GM21360 (cell line): Measurements from ENCODE around the gene BPIFB2.

Experiments
- ATAC-seq: cut with Tn5 transposase; IDR thresholded peaks from one replicate; pipeline ENCODE4 v1.9.1; 2021; ENCODE audit warnings: mild to moderate bottlenecking, moderate library complexity; ENCODE audit not compliant: unreplicated experiment

Gene BPIFB2

DNA sequence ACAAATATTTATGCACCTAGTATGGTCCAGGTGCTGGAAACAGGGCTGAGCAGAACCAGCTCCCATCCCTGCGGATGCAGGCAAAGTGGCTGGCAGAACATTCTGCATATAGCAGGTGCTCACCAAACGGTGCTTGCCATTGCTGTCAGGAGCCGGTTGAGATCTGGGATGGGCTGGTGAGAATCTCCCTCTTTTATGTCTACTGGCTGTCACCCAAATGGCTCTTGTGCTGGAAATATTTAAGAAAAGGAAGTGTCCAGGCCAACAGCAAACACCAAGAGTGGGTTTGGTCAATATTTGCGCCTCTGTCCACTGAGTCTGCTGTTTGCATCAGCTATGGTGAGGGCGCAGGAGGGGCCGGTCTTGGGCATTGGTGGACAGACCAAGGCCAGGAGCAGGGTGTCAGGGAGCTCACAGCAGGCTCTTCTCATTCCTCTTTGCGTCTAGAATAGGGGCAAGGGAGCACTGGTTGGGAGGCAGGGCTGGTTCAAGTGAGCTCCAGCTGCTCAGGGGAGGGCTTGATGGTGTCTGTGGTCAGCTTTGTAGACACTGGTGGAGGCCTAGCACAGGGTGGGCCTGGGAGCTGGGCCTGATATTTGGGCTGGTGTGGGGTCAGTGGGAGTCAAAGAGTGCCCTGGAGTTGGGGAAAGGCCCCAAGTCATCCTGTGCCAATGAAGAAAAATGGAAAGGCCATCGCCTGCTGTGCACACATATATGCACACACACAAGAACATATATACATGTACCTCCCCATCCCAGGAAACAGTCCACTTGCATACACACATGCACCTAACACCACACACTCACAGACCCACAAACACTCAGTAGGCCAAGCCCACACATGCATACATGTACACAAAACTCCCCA lies 1.4 kb upstream of the BPIFB2 start:
- no peak for ATAC-seq

DNA sequence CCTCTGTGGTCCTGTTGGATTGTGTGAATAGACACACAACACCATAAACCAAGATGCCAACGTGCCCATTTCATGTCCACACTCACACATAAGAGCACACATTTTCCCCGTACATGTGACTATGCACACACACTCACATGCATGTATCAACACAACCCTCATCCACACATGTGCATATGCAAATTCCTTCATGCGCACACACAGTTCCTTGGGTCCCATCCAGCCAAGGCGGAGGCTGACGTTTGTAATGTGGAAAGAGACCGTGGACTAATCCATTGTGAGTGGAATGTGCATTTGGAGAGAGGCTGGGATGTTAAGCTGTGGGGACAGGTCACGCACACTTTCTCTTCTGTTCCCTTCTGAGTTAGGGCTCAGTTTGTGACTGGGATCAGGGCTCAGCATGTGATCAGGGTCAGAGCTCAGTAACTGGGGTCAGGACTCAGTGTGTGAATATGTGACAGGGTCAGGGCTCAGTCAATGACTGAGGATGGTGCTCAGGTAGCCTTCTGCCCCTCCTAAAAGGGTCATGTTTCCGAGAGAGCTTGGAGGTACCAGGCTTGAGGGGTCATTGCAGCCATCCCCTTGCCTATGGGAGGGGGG lies 628 bp upstream of the BPIFB2 start:
- ATAC-seq, result no peak

DNA sequence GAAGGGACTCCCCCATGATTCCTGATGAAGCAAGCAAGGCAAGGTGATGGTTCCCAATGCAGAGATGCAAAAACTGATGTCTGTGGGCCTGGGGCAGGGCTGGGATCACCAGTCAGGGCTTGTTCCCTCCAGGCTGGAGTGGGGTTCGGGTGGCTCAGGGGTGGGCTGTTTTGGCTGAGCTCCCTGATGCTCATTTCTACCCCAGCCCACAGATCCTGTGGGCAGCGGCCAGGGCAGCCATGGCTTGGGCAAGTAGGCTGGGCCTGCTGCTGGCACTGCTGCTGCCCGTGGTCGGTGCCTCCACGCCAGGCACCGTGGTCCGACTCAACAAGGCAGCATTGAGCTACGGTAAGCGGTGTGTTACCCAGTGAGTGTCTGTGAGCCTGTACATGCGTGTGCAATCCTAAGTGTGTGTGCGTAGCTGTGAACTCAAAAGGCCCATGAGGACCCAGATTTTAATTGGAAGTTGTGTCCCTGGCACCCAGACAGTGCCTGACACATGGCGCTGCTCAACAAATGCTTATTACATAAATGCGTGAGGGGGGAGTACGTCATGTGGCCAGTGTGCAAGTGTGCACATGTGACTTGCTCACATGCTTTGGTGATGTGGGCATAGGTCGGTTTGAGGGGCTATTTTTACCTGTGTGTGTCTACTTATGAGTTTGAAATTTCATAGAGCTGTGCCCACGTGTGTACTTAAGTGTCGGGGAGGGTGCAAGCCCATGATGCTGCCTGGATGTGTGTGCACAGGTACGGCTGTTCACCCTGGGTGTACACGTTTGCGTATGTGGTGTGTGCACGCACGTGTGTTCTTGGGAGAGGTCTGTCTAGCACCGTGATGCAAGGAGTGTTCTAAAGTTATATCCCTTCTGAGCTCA lies 1.1 kb downstream of the BPIFB2 start:
- ATAC-seq, result no peak

DNA sequence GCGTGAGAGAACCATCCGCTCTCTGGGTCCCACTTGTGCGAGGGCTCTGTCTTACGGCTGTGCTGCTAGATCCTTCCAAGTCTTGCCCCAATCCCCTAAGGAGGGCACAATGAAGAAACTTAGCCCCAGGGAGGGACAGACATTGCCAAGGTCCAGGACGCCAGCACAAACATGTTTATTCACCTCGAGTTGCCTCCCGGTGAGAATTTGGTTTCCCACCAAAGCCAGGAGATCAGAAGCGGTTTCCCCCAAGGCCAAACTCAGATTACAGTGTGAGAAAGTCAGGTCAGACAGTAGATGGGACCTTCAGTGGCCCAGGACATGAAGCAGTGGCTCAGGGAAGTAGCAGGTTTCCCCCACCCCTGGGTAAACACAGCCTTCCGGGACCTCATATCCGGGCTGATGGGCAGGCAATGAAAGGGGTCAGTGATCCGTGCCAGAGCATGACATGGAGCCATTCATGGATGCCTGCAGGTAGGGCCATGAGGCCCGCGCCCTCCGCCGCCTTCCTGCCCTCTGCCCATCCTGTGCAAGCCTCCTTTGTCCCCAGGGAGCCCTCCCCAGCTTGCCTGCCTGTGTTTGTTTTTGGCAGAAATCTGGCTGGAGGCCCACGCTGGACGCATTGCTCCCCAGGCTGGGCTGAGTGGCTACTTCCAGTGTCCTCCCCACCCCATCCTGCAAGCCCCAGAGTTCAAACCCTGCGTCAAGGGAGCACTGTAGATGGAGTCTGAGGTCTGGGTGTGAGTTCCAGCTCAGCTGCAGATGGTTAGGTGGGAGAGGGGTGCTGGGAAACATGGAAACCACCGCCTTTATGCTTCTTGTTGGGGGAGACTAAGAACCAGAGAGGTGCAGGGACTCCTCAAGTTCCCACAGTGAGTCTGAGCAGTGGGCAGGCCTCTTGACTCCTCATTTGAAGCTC lies 2.0 kb downstream of the BPIFB2 start:
- no peak for ATAC-seq

DNA sequence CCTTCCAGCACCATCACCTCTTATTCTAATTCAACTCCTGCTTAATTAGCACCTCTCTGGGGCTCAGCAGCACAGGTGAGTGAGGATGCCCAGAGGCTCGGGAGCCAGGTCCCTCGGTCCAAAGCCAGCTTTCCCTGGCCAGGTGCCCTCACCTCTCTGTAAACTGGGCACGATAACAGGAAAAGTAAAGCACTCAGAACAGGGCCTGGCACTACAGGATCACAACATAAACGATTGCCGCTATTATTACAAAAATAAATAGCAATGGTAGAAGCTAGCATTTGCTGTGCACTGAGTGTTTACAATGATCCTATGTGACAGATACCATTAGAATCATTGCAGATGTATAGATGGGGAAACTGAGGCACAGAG lies 2.6 kb downstream of the BPIFB2 start:
- no peak for ATAC-seq

DNA sequence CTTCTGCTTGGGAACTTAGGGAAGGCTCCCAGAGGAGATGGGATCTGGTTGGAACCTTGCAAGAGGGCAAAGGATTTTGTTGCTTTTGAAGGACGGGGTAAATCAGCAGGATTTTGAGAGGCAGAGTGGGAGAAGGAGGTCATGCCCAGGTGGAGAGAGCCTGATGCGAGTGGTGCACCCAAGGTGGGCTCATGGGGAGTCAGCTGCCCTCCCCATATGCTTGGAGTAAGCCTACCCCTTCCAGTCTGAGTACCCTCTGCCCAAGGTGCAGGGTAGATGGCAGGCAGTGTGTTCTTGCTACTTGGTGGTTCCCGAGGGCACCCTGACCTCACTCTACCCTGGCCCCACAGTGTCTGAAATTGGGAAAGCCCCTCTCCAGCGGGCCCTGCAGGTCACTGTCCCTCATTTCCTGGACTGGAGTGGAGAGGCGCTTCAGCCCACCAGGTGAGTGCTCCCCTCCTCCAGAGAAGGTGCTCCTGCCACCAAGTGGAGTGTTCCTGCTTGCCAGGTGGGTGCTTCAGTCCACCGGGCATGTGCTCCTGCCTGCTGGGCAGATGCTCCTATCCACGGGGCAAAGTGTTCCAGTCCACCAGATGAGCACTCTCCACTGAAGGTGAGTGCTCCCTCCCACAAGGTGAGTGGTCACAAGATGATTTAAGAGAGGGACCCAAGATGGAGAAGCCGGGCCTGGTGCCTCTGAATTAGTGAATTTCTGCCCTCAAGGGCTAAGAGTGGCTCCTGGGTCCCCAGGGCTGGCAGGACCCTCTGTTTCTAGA lies 3.4 kb downstream of the BPIFB2 start:
- ATAC-seq, result no peak

DNA sequence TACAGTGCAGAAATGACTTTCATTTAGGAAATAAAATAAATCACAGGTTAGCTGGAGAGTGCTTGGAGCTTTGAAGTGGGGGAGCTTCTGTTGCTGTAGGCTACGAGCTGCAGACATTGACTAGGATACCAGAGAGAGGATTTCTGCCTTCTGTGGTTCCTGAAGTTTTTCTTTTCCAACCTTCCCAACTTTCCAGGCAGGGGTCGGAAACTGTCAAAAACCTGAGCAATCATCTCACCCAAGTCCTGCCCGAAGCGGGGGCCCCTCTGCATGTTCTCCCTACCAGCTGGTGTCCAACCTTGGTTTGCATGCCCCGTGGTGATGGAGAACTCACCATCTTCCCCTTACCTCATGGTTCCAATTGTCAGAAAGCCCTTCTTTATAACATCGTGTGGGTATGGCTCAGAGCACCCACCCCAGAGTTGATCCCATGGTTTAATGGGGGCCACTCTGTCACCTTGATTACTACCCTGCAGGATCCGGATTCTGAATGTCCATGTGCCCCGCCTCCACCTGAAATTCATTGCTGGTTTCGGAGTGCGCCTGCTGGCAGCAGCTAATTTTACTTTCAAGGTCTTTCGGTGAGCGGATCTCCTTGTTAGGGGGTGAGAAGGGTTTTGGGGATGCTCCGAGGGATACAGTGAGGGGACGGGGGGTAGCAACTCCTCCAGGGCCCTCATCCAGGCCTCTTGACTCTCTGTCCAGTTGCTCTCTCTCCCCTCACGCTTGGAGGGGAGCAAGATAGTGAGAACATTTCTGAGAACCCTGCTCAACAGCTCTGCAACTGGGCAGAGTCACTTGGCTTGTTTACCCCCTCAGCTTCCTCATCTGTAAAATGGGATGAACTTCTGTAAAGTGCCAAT lies 5.1 kb downstream of the BPIFB2 start:
- no peak for ATAC-seq

DNA sequence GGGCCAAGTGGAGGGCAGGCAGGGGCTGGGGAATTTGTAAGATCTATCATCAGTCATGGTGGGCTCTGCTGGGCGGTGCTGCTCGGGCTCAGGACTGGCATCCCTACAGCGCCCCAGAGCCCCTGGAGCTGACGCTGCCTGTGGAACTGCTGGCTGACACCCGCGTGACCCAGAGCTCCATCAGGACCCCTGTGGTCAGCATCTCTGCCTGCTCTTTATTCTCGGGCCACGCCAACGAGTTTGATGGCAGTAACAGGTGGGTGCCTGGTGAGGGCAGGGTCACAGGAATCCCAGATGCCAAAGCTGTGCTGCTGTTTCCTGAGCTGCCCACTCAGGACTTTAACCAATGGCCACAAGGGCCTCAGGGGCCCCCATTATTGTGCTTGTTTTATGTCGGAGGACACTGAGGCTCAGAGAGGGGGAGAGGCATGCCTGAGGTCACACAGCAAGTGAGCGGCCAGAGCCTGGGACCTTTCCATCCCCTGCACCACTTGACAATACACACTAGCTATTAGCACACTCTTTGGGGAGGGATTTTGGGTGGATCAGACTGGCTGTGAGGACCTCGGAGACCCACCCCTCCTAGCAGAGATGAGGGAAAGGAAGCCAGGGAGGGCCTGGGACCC lies 6.3 kb downstream of the BPIFB2 start:
- no peak for ATAC-seq

DNA sequence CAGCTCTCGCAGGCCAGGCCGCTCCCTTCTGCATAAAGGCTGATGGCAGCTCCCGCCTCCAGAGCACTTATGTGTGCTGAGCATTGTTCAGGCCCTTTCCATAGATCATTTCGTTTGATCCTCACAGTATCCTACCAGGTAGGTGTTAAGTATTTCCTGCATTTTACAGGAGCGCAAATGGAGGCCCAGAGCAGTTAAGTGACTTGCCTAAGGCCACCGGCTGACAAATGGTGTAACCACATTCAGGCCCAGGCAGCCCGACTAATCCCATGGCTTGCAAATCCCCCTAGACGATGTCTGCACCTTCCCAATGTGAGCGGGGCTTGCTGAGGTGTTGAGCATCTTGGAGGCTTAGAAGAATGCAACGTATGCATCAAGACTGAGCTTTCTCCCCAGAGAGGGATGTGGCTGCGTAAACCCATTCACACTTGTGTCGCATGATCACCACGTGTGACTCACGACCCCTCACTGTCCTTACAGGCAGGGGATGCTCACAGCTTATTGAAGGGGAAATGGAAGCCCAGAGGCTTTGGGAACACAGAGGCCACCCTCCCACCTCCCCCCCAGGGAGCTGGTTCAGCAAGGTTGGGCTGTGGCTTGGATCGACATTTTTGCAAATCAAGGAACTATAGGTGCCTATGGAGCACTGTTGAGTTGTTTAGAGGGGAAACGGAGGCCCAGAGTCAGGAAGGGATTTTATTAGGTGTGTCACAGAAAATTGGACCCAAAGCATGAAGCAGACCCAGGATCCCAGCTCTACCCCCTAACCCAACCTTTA lies 7.0 kb downstream of the BPIFB2 start:
- no peak for ATAC-seq

DNA sequence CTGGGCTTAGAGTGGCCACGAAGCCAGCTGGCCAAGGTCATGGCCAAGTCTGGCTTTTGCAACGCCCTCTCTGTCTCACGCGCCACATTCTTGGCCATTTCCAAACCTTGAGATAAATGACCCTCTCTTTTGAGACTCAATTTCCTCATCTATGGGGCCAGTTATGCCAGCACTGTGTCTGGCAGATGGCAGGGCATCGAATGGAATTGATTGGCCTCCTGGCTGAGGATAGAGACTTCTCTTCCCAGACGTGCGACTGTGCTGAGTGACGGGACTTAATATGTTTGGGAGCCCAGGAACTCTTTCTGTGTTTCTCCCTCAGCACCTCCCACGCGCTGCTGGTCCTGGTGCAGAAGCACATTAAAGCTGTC lies 7.6 kb downstream of the BPIFB2 start:
- no peak for ATAC-seq

DNA sequence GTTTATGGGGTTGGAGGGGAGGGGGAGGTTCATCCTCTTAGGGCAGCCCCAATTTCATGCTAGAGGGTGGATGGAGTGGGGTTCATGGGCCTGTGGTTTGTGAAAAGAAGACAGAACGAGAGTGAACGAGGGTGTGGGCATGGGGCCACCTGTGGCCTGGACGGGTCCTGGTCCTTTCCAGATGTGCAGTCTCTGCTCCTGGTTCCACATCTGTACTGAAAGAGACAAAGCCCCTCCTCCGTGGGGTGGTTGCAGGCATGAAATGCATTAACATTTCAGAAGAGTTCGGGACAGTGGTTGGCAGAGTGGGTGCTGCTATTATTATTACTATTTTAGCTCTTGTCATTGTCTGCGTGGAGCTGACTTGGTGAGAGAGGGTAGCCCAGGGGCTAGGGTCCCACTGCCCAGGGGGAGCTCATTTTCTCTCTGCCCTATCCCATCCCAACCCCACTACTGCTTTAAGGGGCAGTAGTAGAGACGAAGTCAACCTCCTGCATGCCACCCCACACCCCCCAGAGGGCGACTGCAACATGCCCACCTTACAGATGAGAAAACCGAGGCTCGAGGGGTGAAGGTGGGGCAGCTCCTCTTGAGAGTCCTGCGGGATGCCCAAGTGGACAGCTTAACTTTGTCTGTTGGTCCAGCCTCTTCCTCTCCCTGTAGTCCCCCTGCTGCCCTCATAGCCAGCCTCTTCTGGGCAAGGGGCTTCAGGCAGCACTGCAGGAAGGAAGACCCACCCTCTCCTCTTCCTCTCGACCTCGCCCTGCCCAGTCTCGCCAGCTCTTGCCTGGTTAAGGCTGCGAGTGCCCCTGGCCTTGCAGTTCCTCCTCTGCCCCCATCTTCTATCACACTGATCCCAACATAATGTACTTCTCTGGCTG lies 8.4 kb downstream of the BPIFB2 start:
- no peak for ATAC-seq

DNA sequence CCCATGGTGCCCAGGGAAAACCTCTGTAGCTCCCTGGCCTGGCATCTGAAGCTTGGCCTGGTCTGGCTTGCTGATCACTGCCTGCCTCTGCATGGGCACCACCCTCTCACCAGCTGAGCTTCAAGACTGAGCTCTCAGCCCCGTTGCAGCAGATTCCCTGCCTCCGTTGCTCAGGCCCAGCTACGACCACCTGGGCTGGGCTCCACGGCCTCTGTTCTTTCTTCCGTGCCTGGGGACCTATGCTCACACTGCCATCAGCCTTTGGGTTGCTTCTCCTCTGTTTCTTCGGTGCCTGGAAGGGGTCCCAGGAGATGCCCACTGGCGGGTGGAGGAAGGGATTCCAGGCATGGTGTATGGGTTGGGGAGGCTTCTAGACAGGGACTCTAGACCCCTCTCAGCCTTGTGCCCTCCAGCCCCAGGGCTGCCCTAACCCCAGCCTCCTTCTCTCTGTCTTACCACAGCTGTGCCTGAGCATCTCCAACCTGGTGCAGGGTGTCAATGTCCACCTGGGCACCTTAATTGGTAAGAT lies 9.1 kb downstream of the BPIFB2 start:
- ATAC-seq, result no peak

DNA sequence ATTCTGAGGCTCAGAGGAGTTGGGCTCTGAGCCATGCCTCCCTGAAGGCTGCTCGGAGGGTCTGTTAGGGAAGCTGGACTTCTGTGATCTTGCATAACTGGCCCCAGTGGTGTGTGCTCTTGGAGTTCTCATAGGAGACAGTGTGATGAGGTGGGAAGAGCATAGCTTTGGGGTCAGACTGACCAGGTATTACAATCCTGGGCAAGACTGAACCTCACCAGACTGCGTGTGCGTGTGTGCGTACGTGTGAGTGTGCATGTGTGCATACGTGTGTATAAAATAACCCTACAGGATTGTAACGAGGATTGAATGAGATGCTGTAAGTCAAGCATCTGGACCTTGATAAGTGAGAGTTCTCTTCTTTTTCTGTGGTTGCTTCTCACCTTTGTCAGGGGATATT lies 10.0 kb downstream of the BPIFB2 start:
- no peak for ATAC-seq

DNA sequence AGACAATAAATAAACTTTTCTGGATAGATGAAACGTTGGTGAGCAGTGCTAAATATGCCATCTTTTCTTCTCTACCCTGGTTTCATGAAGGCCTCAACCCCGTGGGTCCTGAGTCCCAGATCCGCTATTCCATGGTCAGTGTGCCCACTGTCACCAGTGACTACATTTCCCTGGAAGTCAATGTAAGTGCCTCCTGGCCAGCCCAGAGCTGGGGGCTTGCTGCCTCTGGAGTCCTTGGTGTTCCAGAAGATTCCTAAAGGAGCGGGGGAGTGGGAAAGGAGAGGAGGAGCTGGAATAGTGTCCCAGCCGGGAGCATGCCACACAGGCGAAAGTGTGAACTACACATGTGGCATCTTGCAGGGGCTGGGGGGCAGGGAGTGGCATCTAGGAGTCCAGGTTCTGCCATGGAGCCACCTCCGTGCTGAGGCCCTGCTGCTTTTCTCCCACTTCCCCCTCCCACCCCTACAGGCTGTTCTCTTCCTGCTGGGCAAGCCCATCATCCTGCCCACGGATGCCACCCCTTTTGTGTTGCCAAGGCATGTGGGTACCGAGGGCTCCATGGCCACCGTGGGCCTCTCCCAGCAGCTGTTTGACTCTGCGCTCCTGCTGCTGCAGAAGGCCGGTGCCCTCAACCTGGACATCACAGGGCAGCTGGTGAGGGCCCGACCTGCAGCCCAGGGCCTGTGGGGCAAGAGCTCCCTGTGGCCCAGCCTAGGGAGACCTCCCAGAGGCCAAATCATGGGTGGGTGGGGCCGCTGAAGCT lies 10.8 kb downstream of the BPIFB2 start:
- no peak for ATAC-seq

DNA sequence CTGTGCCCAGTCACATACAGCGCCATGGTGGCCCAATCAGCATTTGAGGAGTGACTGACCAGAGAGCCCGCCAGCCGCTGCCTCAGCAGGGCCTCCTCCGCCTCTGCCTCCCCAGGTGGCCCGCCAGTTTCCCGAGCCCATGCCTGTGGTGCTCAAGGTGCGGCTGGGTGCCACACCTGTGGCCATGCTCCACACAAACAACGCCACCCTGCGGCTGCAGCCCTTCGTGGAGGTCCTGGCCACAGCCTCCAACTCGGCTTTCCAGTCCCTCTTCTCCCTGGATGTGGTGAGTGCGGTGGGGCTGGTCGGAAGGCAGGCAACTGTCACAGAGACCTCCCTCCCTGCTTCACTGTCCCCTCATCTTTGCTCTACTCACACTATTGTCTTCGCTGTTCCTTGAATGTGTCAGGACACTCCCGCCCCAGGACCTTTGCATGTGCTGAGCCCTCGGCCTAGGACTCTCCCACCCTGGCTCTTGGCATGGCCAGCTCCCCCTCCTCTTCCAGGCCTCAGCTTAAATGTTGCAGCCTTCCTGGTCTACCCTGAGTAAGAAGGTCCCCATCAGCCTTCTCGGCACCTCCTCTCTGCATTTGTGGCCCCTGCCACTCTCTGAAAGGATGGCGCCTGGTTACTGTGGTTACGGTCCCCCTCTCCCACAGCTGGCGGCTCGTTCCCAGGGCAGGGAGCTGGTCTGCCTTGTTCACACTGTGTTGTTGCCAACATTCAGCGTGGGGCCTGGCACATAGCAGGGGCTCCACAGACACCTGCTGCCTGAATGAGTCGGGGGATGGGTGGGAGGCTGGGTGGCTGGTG lies 12.2 kb downstream of the BPIFB2 start:
- ATAC-seq, result no peak
